GDM1 (cell line): ENCODE measurements around the gene CFAP299.
"Not testable (repeated sequence)": the region's sequence is repeated elsewhere in the genome, so short reads cannot be mapped to it uniquely, and the experiment has no call there.

ENCODE experiments used
- DNase-seq: peaks from one replicate; lab custom pipeline; 2025; lab: John Stamatoyannopoulos, UW

The CFAP299 gene

GRCh38 chr4:80726471-80726870, 390.9 kb downstream of the CFAP299 start:
- DNase-seq, result no peak

GRCh38 chr4:80730158-80730557, 394.6 kb downstream of the CFAP299 start:
- no peak for DNase-seq

GRCh38 chr4:80731436-80731835, 395.9 kb downstream of the CFAP299 start:
- no peak for DNase-seq

DNA sequence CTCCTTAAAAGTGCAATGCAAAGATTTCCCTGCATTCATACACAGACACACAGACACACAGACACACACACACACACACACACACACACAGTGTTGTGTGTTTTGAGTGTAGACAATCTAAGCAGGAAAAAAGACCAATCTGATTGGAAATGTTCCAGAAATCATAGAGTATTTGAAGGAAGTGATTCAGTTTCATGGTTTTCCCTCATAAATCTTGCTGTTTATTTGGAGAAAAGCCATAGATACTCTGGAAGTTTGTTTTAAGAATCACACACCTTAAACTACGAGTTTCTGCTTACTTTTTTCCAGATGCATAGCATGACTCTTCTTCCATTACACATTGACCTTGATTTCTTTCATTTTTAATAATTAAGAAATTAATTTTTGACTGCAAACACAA, 396.5 kb downstream of the CFAP299 start:
- no peak for DNase-seq

DNA sequence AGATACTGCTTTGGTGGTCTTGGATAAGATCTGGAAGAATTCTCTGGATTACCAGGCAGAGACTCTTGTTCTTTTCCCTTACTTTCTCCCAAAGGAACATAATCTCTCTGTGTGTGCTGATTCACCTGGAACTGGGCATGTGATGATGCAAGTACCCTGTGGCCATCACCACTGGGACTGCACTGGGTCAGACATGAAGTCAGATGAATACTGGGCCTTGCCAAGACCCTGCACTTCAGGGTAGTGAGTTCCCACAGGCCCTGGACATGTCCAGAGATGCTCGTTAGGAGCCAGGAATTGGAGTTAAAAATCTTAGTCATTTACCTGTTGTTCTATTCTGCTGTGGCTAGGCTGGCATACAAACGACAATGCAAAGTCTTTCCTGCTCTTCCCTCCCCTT, 404.8 kb downstream of the CFAP299 start:
- DNase-seq, result no peak

DNA sequence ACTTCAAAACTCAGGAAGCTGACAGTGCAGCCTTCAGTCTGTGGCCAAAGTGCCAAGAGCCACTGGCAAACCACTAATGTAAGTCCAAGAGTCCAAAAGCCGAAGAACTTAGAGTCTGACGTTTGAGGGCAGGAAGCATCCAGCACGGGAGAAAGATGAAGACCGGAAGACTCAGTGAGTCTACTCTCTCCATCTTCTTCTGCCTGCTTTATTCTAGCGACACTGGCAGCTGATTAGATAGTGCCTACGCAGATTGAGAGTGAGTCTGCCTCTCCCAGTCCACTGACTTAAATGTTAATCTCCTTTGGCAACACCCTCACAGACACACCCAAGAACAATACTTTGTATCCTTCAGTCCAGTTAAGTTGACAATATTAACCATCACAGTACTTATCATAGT, 414.0 kb downstream of the CFAP299 start:
- DNase-seq, result not testable (repeated sequence)

GRCh38 chr4:80751200-80751599, 415.7 kb downstream of the CFAP299 start:
- no peak for DNase-seq

GRCh38 chr4:80767944-80768343, 432.4 kb downstream of the CFAP299 start:
- no peak for DNase-seq

- no peak for DNase-seq
Observed at GRCh38 chr4:80776168-80776567, 440.6 kb downstream of the CFAP299 start.

DNA sequence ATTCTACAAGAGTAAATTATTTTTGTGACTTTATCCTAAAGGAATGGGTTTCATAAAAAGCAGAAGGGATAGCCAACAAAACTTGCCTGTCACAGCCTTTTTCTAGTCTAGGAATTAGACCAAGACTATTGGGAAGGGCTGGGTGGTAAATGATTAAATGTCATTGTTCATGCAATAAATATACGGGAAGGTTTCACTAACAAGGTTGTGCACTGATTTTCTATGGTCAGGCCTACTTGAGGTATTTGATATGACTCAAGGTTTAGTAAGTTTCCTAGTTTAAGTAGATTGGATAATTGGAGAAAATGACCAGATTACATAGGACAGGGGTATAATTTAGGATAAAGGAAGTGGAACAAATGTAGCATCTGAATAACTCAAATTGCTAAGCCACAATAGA, 445.9 kb downstream of the CFAP299 start:
- no peak for DNase-seq

DNA sequence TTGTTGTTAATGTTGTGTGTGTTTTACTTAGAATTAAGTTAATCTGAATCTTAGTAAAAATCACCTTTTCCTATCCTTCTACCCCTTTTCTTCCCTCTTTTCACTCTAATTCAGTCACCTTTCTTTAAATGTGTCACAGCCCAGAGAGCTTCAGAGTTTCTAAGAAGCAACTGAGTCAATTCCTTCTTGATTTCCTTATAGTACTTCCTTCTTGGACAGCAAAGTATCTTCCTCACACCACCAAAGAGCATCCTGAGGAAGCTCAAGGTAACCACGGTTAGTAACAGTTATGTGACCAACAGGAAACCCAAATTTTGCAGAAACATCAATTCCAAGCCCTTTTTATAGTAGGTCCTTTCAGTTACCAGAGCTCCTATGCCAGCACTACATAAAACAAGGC, 451.8 kb downstream of the CFAP299 start:
- DNase-seq, result no peak

GRCh38 chr4:80788798-80789197, 453.3 kb downstream of the CFAP299 start:
- DNase-seq, result no peak

DNA sequence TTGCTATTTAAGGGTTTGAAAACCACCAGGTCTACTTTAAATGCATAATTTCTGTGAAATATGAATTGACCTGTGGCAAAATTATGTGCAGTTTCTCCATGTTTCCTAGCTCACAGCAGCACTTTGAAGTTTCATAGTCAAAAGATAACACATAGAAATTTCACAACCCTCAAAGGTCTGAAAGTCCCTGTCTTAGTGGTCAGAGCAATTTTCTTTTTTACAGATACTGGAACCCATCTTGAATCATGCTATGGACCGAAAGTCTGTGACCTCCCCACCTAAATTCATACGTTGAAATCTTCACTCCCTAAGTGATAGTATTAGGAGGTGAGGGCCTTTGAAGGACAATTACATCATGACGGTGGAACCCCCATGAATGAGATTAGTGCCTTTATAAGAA, 454.6 kb downstream of the CFAP299 start:
- no peak for DNase-seq

DNA sequence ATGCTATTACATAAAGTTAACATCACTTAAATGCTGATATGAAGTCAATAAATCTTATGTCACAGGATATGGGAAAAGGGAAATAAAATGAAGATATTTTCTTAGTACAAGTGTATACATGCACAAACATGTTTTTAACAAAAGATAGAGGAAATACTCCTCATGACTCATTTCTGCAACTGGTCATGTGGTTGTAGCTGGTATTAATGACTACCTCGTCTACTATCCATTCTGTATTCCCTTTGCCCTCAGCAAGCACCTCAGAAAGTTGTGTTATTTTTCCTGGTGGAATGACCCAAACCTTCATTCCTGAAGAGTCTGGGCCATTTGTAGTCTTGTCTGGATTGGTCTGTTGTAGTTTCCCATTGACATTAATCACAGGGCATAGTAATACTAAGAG, 458.1 kb downstream of the CFAP299 start:
- DNase-seq, result not testable (repeated sequence)

DNA sequence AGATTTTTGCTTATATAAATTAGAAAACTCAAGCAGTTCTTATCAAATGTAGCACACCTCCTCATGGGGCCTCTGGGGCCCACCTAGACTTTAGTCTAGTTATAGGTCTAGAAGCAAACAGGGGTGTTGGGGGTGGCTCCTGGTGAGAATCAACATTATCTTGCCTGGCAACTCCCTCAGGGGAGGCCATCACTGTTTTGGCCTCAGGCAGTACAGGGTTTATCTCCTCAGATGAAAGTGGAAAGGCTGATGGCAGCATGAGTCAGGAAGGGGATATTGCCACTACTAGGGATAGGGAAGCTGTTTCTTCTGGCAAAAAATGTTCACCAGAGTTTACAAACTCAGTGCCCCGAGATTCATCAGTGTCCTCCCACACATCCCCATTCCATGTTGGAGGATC, 462.6 kb downstream of the CFAP299 start:
- no peak for DNase-seq

DNA sequence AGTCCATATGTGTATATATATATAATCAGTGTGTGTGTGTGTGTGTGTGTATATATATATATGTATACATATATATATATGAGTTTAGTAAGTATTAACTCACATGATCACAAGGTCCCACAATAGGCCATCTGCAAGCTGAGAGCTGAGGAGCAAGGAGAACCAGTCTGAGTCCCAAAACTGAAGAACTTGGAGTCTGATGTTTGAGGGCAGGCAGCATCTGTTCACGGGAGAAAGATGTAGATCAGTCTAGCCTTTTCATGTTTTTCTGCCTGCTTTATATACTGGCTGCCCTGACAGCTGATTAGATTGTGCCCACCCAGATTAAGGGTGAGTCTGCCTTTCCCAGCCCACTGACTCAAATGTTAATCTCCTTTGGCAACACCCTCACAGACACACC, 465.2 kb downstream of the CFAP299 start:
- not testable (repeated sequence) for DNase-seq

GRCh38 chr4:80803337-80803736, 467.8 kb downstream of the CFAP299 start:
- DNase-seq, result no peak

- no peak for DNase-seq
Observed at GRCh38 chr4:80806472-80806871, 470.9 kb downstream of the CFAP299 start.

DNA sequence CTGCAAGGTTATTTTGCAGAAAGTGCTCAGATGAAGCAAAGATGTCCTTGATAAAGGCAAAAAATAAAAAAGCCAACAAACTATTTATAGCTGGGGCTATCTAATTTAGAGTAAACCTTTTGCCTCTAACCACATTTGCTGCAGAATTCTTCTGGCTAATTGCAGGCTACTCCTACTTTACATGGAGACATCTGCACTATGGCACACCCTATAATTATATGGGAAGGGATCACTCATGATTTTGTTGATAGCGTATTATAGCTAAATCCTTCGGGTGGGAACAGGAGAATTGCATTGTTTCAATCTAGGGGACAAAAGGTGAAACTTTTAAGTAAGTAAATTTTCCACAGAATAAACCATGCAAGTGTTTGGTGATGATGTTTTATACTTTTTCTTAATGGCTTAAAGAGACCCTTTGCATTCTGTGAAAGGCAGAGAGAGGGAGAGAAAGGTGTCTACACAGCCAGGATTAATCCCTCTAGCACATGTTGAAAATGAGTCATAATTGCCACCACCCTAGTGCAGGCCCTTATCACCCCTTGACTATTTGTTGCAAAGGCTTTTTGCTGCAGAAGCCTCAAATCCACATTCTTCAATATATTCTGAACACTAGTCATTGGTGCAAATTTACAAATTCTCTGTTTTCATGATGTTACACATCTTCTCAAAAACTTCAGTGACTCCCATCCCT, 473.7 kb downstream of the CFAP299 start:
- no peak for DNase-seq

DNA sequence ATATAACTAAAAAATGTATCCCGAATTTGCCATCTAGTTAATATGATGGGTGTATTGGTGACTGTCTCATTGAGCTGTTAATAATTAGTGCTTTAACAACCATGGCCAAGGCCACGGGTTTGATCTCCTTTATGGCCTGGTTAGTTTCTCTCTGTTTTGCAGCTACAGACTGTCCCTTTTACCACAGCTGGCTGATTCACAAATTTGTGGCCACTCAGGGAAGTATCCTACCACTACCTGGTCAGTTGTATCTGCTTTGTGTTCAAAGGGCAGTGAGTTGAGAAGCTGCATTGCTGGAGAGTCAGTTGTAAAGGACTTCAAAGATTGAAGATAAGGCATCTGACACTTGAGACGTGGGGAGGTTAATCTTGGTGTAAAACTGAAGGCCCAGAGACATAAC, 475.9 kb downstream of the CFAP299 start:
- no peak for DNase-seq

DNA sequence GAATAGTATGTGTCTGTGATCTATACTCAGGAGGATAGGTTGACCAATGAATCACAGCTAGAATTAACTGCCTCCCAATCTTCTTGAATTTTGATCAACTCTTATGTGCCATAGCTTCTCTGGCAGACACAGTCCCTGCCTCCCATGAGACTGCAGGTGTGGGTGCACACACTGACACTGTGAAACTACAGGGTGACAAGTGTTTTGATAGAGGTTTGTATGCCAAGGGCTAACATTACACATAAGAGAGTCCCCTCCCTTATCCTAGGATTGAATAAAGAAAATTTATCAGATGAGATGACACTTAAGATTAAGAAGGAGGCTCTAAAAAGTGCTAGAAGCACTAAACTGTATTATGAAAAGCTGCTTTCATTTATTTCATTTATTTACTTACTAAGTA, 476.6 kb downstream of the CFAP299 start:
- no peak for DNase-seq

GRCh38 chr4:80814266-80814665, 478.7 kb downstream of the CFAP299 start:
- no peak for DNase-seq

DNA sequence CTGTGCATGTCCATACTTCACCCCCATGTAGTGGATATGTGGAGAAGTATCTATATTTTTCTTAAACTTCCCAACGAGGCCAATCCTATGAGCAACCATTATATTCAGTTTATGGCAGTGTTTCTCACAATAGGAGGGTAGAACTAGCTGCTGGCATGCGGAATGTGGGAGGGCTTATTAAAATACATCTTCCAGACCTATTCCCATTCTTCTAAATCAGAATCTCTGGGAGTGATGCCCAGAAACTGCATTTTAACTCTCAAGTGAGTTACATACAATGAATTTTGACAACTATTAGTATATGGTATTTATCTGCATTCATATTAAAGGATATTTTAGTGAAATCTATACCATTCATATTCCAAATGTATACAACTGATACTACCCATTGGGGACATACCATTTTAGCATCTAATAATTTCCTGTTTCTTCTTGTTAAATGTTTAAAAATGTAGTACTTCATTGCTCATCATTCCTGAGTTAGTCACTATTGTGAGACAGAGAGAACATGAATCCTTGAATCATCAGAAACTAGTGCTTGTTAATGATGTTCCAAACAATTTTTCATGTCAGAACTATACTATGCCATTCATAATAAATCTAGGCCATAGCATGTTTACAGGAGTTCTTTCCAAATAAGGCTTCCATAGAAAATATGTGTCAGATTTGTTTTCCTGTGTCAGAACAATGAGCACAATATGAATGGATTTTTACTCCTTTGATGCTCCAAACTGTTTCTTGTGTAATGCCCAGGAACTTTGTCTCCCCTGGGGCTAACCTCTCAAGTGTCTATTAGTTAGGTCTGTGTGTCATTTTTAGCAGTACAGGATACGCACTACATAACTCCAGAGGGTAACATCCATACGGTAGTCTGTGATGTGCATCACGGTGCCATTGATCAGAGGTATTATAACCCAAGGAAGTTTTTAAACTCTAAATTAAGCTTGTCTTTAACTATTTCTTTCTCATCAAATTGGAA, 496.1 kb downstream of the CFAP299 start:
- no peak for DNase-seq
